Smooth muscle cell of the brain vasculature (primary cell): ENCODE data around the gene ARHGAP9.
"Not testable (repeated sequence)": the region's sequence is repeated elsewhere in the genome, so short reads cannot be mapped to it uniquely, and the experiment has no call there.

Source experiments
- DNase-seq: peaks from one replicate; pipeline ENCODE4 v3.0.0-alpha.2; 2012; ENCODE audit warnings: low read depth, low spot score

Gene ARHGAP9

GRCh38 chr12:57438400-57438799, 41.3 kb downstream of the ARHGAP9 start:
- no peak for DNase-seq

GRCh38 chr12:57435293-57435692, 44.4 kb downstream of the ARHGAP9 start:
- DNase-seq = no peak

GRCh38 chr12:57434517-57435223, 45.0 kb downstream of the ARHGAP9 start, which contains the start of gene INHBC:
Gene INHBC (plus strand): TSS chr12:57434784. CDS start chr12:57434887, 103 bp downstream.
- DNase-seq = no peak

- DNase-seq = no peak
Observed at GRCh38 chr12:57433370-57433769, 46.3 kb downstream of the ARHGAP9 start.

GRCh38 chr12:57431654-57432188, 47.9 kb downstream of the ARHGAP9 start:
- DNase-seq = no peak

- peak; percentile 74 for DNase-seq
Observed at GRCh38 chr12:57430931-57431566, 48.6 kb downstream of the ARHGAP9 start, which contains the start of gene R3HDM2. Gene R3HDM2 (minus strand): TSS chr12:57431043. CDS start chr12:57310428, 120,615 bp downstream.

- DNase-seq = no peak
Observed at GRCh38 chr12:57430112-57430930, 49.3 kb downstream of the ARHGAP9 start.

GRCh38 chr12:57429473-57430111, 50.1 kb downstream of the ARHGAP9 start:
- no peak for DNase-seq

- DNase-seq = no peak
Observed at GRCh38 chr12:57428965-57429364, 50.7 kb downstream of the ARHGAP9 start.

GRCh38 chr12:57426948-57427347, 52.7 kb downstream of the ARHGAP9 start:
- DNase-seq = not testable (repeated sequence)
